HepG2 (cell line): ENCODE measurements around the gene ARL5C.

ENCODE experiments used
- BCL6 ChIP-seq: IDR thresholded peaks from 2 replicates; pipeline ENCODE4 v1.6.1; 2016; ENCODE audit warnings: missing genetic modification reagents, missing compliant biosample characterization
- HCFC1 ChIP-seq: fragments of 150-350 bp; IDR thresholded peaks from 2 replicates; pipeline ENCODE4 v1.6.1; 2014; ENCODE audit warnings: low read depth, low read length
- NFRKB ChIP-seq: fragments of 450-650 bp; IDR thresholded peaks from 2 replicates; pipeline ENCODE4 v1.6.1; 2017
- NFYC ChIP-seq: IDR thresholded peaks from 2 replicates; pipeline ENCODE4 v1.6.1; 2016; ENCODE audit warnings: missing genetic modification reagents, missing compliant biosample characterization
- SP1 ChIP-seq, 2 experiments: fragments of 450-650 bp in 1 of 2; sonication (generic) in 1 of 2; formaldehyde crosslinking in 1 of 2; IDR thresholded peaks; 2 replicates each; pipeline versions ENCODE4 v1.4.0 to v1.6.1; 2016 to 2020; ENCODE audit warnings: missing genetic modification reagents in 1 of 2
- U2AF2 ChIP-seq: fragments of 200-400 bp; formaldehyde crosslinking; IDR thresholded peaks from 2 replicates; pipeline ENCODE4 v1.6.1; 2017; ENCODE audit warnings: low read depth, mild to moderate bottlenecking, low read length
- ZFY ChIP-seq: sonication (generic); formaldehyde crosslinking; IDR thresholded peaks from 2 replicates; pipeline ENCODE4 v1.4.0; 2020; ENCODE audit warnings: missing genetic modification reagents
- ZIK1 ChIP-seq: sonication (generic); formaldehyde crosslinking; IDR thresholded peaks from 2 replicates; pipeline ENCODE4 v1.5.0; 2020; ENCODE audit warnings: mild to moderate bottlenecking, low read depth, missing genetic modification reagents, borderline replicate concordance
- ZNF343 ChIP-seq: sonication (generic); formaldehyde crosslinking; IDR thresholded peaks from 2 replicates; pipeline ENCODE4 v1.4.0; 2020; ENCODE audit warnings: mild to moderate bottlenecking, missing genetic modification reagents
- ZNF530 ChIP-seq: sonication (generic); formaldehyde crosslinking; IDR thresholded peaks from 2 replicates; pipeline ENCODE4 v1.5.0; 2020; ENCODE audit warnings: low read depth, mild to moderate bottlenecking, missing genetic modification reagents
- TF ChIP-seq, protein P1 (sequence below): sonication (generic); formaldehyde crosslinking; IDR thresholded peaks from 2 replicates; pipeline ENCODE4 v1.4.0; 2020; ENCODE audit warnings: missing genetic modification reagents, mild to moderate bottlenecking, borderline replicate concordance
- TF ChIP-seq, protein P2 (sequence below): sonication (generic); formaldehyde crosslinking; IDR thresholded peaks from 2 replicates; pipeline ENCODE4 v1.4.0; 2020; ENCODE audit warnings: low read depth, mild to moderate bottlenecking, missing genetic modification reagents

DNA sequence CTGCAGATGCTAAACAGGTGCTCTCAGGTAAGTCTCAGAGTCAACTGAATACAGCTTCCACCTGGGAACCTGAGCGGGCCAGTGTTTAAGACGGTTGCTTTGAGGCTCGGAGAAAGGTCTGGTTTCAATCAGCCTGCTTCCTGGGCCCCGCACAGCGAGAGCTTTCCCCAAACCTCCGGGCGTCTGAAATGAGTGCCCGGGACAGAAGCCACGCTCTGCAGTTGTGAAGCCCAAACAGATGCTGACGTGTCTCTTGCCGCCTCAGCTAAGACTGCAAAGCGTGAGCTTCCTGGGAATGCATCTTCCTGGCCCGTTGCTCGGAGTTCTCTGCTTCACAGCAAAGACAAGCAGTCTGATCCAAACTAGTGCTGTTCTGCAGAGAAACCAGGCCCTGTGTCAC, 51.2 kb downstream of the ARL5C start:
- TF ChIP-seq ZFY (CRISPR knock-in tag) (no peak), ZIK1 (CRISPR knock-in tag) (no peak), ZNF343 (CRISPR knock-in tag) (no peak), ZNF530 (CRISPR knock-in tag) (no peak), NFRKB (no peak), NFYC (CRISPR knock-in tag) (no peak), U2AF2 (no peak), BCL6 (CRISPR knock-in tag) (no peak), SP1 (IDR thresholded peaks at IDR 0.05) (no peak), SP1 (CRISPR knock-in tag; IDR thresholded peaks at IDR 0.05) (no peak), HCFC1 (no peak)
- TF ChIP-seq, protein P1, sequence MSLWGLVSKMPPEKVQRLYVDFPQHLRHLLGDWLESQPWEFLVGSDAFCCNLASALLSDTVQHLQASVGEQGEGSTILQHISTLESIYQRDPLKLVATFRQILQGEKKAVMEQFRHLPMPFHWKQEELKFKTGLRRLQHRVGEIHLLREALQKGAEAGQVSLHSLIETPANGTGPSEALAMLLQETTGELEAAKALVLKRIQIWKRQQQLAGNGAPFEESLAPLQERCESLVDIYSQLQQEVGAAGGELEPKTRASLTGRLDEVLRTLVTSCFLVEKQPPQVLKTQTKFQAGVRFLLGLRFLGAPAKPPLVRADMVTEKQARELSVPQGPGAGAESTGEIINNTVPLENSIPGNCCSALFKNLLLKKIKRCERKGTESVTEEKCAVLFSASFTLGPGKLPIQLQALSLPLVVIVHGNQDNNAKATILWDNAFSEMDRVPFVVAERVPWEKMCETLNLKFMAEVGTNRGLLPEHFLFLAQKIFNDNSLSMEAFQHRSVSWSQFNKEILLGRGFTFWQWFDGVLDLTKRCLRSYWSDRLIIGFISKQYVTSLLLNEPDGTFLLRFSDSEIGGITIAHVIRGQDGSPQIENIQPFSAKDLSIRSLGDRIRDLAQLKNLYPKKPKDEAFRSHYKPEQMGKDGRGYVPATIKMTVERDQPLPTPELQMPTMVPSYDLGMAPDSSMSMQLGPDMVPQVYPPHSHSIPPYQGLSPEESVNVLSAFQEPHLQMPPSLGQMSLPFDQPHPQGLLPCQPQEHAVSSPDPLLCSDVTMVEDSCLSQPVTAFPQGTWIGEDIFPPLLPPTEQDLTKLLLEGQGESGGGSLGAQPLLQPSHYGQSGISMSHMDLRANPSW (CRISPR knock-in tag), result no peak
- TF ChIP-seq, protein P2, sequence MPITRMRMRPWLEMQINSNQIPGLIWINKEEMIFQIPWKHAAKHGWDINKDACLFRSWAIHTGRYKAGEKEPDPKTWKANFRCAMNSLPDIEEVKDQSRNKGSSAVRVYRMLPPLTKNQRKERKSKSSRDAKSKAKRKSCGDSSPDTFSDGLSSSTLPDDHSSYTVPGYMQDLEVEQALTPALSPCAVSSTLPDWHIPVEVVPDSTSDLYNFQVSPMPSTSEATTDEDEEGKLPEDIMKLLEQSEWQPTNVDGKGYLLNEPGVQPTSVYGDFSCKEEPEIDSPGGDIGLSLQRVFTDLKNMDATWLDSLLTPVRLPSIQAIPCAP (CRISPR knock-in tag), result no peak
